GM12873 (cell line): ENCODE measurements around the gene ATP2B3.

Experiments used
- CTCF ChIP-seq: IDR thresholded peaks from 2 replicates; pipeline ENCODE4 v1.5.1; 2012; ENCODE audit warnings: low read depth, mild to moderate bottlenecking, moderate library complexity, low read length, control low read depth; ENCODE audit not compliant: insufficient read depth; ENCODE audit errors: missing control alignments

ATP2B3 gene

GRCh38 chrX:153490217-153490930, 27.1 kb upstream of the ATP2B3 start:
- no peak for TF ChIP-seq CTCF

- TF ChIP-seq CTCF = no peak
Observed at GRCh38 chrX:153491351-153491914, 26.0 kb upstream of the ATP2B3 start.

GRCh38 chrX:153491918-153492317, 25.5 kb upstream of the ATP2B3 start:
- no peak for TF ChIP-seq CTCF

- no peak for TF ChIP-seq CTCF
Observed at GRCh38 chrX:153492543-153492942, 24.9 kb upstream of the ATP2B3 start.

- TF ChIP-seq CTCF = no peak
Observed at GRCh38 chrX:153493085-153493484, 24.4 kb upstream of the ATP2B3 start.

- no peak for TF ChIP-seq CTCF
Observed at GRCh38 chrX:153494061-153494460, 23.4 kb upstream of the ATP2B3 start.

DNA sequence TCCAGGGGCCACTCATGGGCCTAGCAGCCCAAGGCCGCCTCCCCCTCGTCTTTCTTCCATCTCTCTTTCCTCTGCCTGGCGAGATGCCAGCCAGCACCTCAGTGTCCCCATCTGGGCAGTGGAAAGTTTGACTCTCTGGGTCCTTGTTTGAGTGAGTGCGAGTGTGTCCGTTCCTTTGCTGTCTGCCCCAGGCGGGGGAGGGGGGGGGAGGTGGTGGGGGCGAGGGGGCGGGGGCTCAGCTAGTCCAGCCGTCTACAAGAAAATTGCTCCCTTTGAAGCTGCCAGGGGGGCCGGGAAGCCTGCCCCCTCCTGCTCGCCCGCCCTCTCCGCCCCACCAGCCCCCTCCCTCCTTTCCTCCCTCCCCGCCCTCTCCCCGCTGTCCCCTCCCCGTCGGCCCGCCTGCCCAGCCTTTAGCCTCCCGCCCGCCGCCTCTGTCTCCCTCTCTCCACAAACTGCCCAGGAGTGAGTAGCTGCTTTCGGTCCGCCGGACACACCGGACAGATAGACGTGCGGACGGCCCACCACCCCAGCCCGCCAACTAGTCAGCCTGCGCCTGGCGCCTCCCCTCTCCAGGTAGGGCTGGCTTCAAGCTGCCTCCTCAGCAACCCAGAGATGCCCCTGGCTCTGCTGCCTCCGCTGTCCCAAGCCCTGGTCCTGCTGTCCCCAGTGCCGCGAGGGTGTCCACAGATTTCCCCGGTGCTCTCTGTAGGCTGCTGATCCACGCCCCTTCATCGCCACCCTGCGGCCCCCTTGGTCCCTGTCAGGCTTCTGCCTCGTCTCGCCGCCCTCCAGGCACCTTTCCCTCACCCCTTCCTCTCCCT, 22.7 kb upstream of the ATP2B3 start, which contains the start of gene BGN:
Gene BGN (plus strand): TSS at position 440 of the 821 bp plus-strand sequence. CDS start 9,652 bp downstream, outside the sequence.
- TF ChIP-seq CTCF = no peak
